Stimulated activated CD4-positive, alpha-beta T cell treated with anti-CD3 and anti-CD28 coated beads, Interleukin-12 subunit alpha, Interleukin-12 subunit beta, amount 100 ng/mL, for 24 hours (primary cell): ENCODE results near the gene TAS2R8.
"Not testable (repeated sequence)": the region's sequence is repeated elsewhere in the genome, so short reads cannot be mapped to it uniquely, and the experiment has no call there.

ENCODE experiments used
- DNase-seq, 2 experiments: peaks; one replicate each; pipeline ENCODE4 v3.0.0-alpha.2; 2020; ENCODE audit warnings: low read depth in 2 of 2

The TAS2R8 gene

GRCh38 chr12:10807186-10807585 lies at the start of gene TAS2R8:
Gene TAS2R8, minus strand, starts transcription at chr12:10807286. Its CDS starts 306 bp downstream, at chr12:10806980.
- no peak for DNase-seq

- DNase-seq, result no peak
These were observed 48.7 kb upstream of the TAS2R8 start for GRCh38 chr12:10855807-10856206.

GRCh38 chr12:10853776-10854175 lies 46.7 kb upstream of the TAS2R8 start:
- no peak for DNase-seq

- DNase-seq, result no peak
These were observed 44.3 kb upstream of the TAS2R8 start for GRCh38 chr12:10851243-10851858.

GRCh38 chr12:10849425-10849878 lies 42.4 kb upstream of the TAS2R8 start, which contains the start of gene PRR4:
Gene PRR4, minus strand, starts transcription at chr12:10849475. Its CDS starts 38 bp downstream, at chr12:10849437.
- no peak for DNase-seq

- no peak for DNase-seq
These were observed 40.7 kb upstream of the TAS2R8 start for GRCh38 chr12:10847744-10848143.

GRCh38 chr12:10842862-10843261 lies 35.8 kb upstream of the TAS2R8 start:
- DNase-seq, result no peak

GRCh38 chr12:10838461-10838860 lies 31.4 kb upstream of the TAS2R8 start:
- no peak for DNase-seq

- no peak for DNase-seq
These were observed 22.9 kb upstream of the TAS2R8 start for GRCh38 chr12:10829994-10830393.

GRCh38 chr12:10826258-10826657 lies 19.2 kb upstream of the TAS2R8 start, which contains the start of gene TAS2R10:
Gene TAS2R10, minus strand, starts transcription at chr12:10826358. Its CDS starts 89 bp downstream, at chr12:10826269.
- DNase-seq, result no peak

GRCh38 chr12:10824957-10825356 lies 17.9 kb upstream of the TAS2R8 start:
- DNase-seq, result no peak

- DNase-seq, result no peak
These were observed 4.9 kb upstream of the TAS2R8 start for GRCh38 chr12:10811883-10812536.

GRCh38 chr12:10810068-10810467 lies 3.0 kb upstream of the TAS2R8 start, which contains the start of gene TAS2R9:
Gene TAS2R9, minus strand, starts transcription at chr12:10810168. Its CDS starts 93 bp downstream, at chr12:10810075.
- DNase-seq, result no peak

- DNase-seq, result no peak
These were observed 4.5 kb downstream of the TAS2R8 start, which contains the start of gene TAS2R7 for GRCh38 chr12:10802587-10802986. Gene TAS2R7, minus strand, starts transcription at chr12:10802627. Its CDS starts 57 bp downstream, at chr12:10802570.

GRCh38 chr12:10801741-10802140 lies 5.3 kb downstream of the TAS2R8 start:
- DNase-seq, result no peak

- DNase-seq, result no peak
These were observed 12.9 kb downstream of the TAS2R8 start for GRCh38 chr12:10794222-10794621.

- DNase-seq, result not testable (repeated sequence)
These were observed 15.3 kb downstream of the TAS2R8 start for GRCh38 chr12:10791769-10792168.

GRCh38 chr12:10783252-10783651 lies 23.8 kb downstream of the TAS2R8 start:
- DNase-seq, result no peak

GRCh38 chr12:10779103-10779502 lies 28.0 kb downstream of the TAS2R8 start:
- no peak for DNase-seq

- DNase-seq, result no peak
These were observed 35.9 kb downstream of the TAS2R8 start for GRCh38 chr12:10771132-10771733.

- DNase-seq, result no peak
These were observed 47.4 kb downstream of the TAS2R8 start for GRCh38 chr12:10759657-10760056.

GRCh38 chr12:10756194-10756593 lies 50.9 kb downstream of the TAS2R8 start:
- no peak for DNase-seq
